ENCODE results near the gene CPEB4.

The CPEB4 gene

GRCh38 chr5:173970878-173971650 is 82.9 kb downstream of the CPEB4 start:
- TF ChIP-seq CTCF (IDR thresholded peaks at IDR 0.05; ENCODE audit: low read depth, low read length), result no peak
- H3K4me3 ChIP-seq (ENCODE audit: low read depth, low read length), result no peak overlapping the region

- H3K4me3 ChIP-seq (ENCODE audit: low read depth, low read length), result no peak overlapping the region
- no peak for TF ChIP-seq CTCF (IDR thresholded peaks at IDR 0.05; ENCODE audit: low read depth, low read length)
Observed at GRCh38 chr5:173971681-173972345, 83.7 kb downstream of the CPEB4 start.

- no peak overlapping the region for H3K4me3 ChIP-seq (ENCODE audit: low read depth, low read length)
- TF ChIP-seq CTCF (IDR thresholded peaks at IDR 0.05; ENCODE audit: low read depth, low read length), result no peak
Observed at GRCh38 chr5:173972607-173972924, 84.4 kb downstream of the CPEB4 start.

GRCh38 chr5:173972925-173973615 is 84.9 kb downstream of the CPEB4 start:
- peak; percentile 76 for TF ChIP-seq CTCF (IDR thresholded peaks at IDR 0.05; ENCODE audit: low read depth, low read length)
- H3K4me3 ChIP-seq (ENCODE audit: low read depth, low read length), result peak overlapping the region; percentile 49

GRCh38 chr5:173973616-173973969 is 85.4 kb downstream of the CPEB4 start:
- H3K4me3 ChIP-seq (ENCODE audit: low read depth, low read length), result peak overlapping the region; percentile 49
- no peak for TF ChIP-seq CTCF (IDR thresholded peaks at IDR 0.05; ENCODE audit: low read depth, low read length)

GRCh38 chr5:173974688-173975239 is 86.6 kb downstream of the CPEB4 start:
- no peak for TF ChIP-seq CTCF (IDR thresholded peaks at IDR 0.05; ENCODE audit: low read depth, low read length)
- no peak overlapping the region for H3K4me3 ChIP-seq (ENCODE audit: low read depth, low read length)

Measured in WI38 (cell line).